ENCODE results near the gene PCYT2. TPM values are rescaled to one million over a fixed set of nuclear protein-coding genes. Genes with fewer than 3 reads are reported as not detected.

PCYT2 gene
- total and polyA plus RNA-seq, 10 of the 15 experiments (the other 5 are each of a cell fraction or from before 2014, with no cell fraction given), result 0.63 to 72.0 (median 45.0) TPM

GRCh38 chr17:81939218-81939617 is 28.0 kb upstream of the PCYT2 start (continued):
- TF ChIP-seq REST (IDR thresholded peaks at IDR 0.05; ENCODE audit: low read depth, low read length), result no peak
- no peak for TF ChIP-seq TCF3 (IDR thresholded peaks at IDR 0.05; ENCODE audit: borderline replicate concordance, insufficient read depth, low read depth, low read length)
- TF ChIP-seq, protein P1, sequence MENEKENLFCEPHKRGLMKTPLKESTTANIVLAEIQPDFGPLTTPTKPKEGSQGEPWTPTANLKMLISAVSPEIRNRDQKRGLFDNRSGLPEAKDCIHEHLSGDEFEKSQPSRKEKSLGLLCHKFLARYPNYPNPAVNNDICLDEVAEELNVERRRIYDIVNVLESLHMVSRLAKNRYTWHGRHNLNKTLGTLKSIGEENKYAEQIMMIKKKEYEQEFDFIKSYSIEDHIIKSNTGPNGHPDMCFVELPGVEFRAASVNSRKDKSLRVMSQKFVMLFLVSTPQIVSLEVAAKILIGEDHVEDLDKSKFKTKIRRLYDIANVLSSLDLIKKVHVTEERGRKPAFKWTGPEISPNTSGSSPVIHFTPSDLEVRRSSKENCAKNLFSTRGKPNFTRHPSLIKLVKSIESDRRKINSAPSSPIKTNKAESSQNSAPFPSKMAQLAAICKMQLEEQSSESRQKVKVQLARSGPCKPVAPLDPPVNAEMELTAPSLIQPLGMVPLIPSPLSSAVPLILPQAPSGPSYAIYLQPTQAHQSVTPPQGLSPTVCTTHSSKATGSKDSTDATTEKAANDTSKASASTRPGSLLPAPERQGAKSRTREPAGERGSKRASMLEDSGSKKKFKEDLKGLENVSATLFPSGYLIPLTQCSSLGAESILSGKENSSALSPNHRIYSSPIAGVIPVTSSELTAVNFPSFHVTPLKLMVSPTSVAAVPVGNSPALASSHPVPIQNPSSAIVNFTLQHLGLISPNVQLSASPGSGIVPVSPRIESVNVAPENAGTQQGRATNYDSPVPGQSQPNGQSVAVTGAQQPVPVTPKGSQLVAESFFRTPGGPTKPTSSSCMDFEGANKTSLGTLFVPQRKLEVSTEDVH (IDR thresholded peaks at IDR 0.05; ENCODE audit: low read depth, partially characterized antibody), result no peak

- in situ Hi-C loops (cut with MboI), result no loop called here
- H3K9me3 ChIP-seq (replicated peaks; ENCODE audit: control insufficient read depth, insufficient read depth, low read length), result no peaks in the 10 kb centered on the region
- peaks cover 10% of the 10 kb centered on the region for H3K79me2 ChIP-seq (ENCODE audit: control insufficient read depth, insufficient read depth, low read length)
- H3K27me3 ChIP-seq (replicated peaks in 1 of 2; ENCODE audit: control insufficient read depth in 2 of 2, insufficient read depth in 2 of 2, low read length in 1 of 2), result no peaks in the 10 kb centered on the region
- no peak overlapping the region for H3K27ac ChIP-seq (ENCODE audit: control insufficient read depth, insufficient read depth)
- ChIA-PET SMC1A (ENCODE audit: uncharacterized antibody, unreplicated experiment) (interaction anchor here (1.3 kb wide), 1 partner anchor 200 kb away, joined by 3 read pairs; no protein-coding TSS in a partner anchor), RAD21 (ENCODE audit: unreplicated experiment) (no interaction called here), POLR2A (no interaction called here), CTCF (interaction anchor here (1.2 to 1.4 kb wide), 2 partner anchors 8 to 66 kb away, joined by 5 read pairs; partner anchors contain the start of gene MAFG)
- peaks cover 7% of the 10 kb centered on the region; the same call in 1 of the 2 replicates for H3K4me1 ChIP-seq (ENCODE audit: control insufficient read depth, insufficient read depth, low read length)
- H4K20me1 ChIP-seq (ENCODE audit: control insufficient read depth, insufficient read depth), result no peaks in the 10 kb centered on the region
- FAIRE-seq, result no peak
- H3K4me2 ChIP-seq (ENCODE audit: control insufficient read depth, insufficient read depth), result peak overlapping the region; percentile 61; the same call in 1 of the 2 replicates
- no peak overlapping the region for H2AFZ ChIP-seq (ENCODE audit: control insufficient read depth, low read depth, low read length)
- H3K9ac ChIP-seq (ENCODE audit: control insufficient read depth, insufficient read depth, low read length), result no peak overlapping the region; the same call in 1 of the 2 replicates
- intact Hi-C loops (cut with micrococcal nuclease; ENCODE audit: unreplicated experiment), result no loop called here
- H3K36me3 ChIP-seq (ENCODE audit: control insufficient read depth in 2 of 2, insufficient read depth in 2 of 2, low read length in 1 of 2), result peaks cover 0 to 2% of the 10 kb centered on the region in 2 experiments; a peak in 1 of 4 replicates
- no peak for DNase-seq (ENCODE audit: low read depth, low spot score)
- no peak for ATAC-seq
- 67% methylated on average over 6 of the region's 6 CpGs for WGBS (ENCODE audit: insufficient coverage, insufficient replicate concordance, low lambda C conversion rate, missing lambda C conversion rate)
- BruUV-seq (replicated peaks), result no TSS peak
- H3K4me3 ChIP-seq, result peak overlapping the region; percentile 95
- TF ChIP-seq, protein P2, sequence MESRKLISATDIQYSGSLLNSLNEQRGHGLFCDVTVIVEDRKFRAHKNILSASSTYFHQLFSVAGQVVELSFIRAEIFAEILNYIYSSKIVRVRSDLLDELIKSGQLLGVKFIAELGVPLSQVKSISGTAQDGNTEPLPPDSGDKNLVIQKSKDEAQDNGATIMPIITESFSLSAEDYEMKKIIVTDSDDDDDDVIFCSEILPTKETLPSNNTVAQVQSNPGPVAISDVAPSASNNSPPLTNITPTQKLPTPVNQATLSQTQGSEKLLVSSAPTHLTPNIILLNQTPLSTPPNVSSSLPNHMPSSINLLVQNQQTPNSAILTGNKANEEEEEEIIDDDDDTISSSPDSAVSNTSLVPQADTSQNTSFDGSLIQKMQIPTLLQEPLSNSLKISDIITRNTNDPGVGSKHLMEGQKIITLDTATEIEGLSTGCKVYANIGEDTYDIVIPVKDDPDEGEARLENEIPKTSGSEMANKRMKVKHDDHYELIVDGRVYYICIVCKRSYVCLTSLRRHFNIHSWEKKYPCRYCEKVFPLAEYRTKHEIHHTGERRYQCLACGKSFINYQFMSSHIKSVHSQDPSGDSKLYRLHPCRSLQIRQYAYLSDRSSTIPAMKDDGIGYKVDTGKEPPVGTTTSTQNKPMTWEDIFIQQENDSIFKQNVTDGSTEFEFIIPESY (IDR thresholded peaks at IDR 0.05), result no peak
- TF ChIP-seq HDGF (IDR thresholded peaks at IDR 0.05) (no peak), TCF7 (IDR thresholded peaks at IDR 0.05; ENCODE audit: borderline replicate concordance) (no peak), BACH1 (IDR thresholded peaks at IDR 0.05; ENCODE audit: borderline replicate concordance) (no peak), PAX5 (IDR thresholded peaks at IDR 0.05; ENCODE audit: borderline replicate concordance, low read depth, low read length) (no peak), GABPA (IDR thresholded peaks at IDR 0.05; ENCODE audit: low read depth) (no peak), KAT2A (conservative IDR thresholded peaks at IDR 0.05; ENCODE audit: control insufficient read depth, low read depth, low read length) (no peak), SPI1 (IDR thresholded peaks at IDR 0.05; ENCODE audit: borderline replicate concordance, insufficient read depth, low read depth, low read length) (no peak), ETV6 (conservative IDR thresholded peaks at IDR 0.05 in 1 of 2, IDR thresholded peaks at IDR 0.05 in 1 of 2; ENCODE audit: borderline replicate concordance in 1 of 2, low read depth in 1 of 2) (no peak)
- TF ChIP-seq, protein P3, sequence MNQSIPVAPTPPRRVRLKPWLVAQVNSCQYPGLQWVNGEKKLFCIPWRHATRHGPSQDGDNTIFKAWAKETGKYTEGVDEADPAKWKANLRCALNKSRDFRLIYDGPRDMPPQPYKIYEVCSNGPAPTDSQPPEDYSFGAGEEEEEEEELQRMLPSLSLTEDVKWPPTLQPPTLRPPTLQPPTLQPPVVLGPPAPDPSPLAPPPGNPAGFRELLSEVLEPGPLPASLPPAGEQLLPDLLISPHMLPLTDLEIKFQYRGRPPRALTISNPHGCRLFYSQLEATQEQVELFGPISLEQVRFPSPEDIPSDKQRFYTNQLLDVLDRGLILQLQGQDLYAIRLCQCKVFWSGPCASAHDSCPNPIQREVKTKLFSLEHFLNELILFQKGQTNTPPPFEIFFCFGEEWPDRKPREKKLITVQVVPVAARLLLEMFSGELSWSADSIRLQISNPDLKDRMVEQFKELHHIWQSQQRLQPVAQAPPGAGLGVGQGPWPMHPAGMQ (IDR thresholded peaks at IDR 0.05; ENCODE audit: borderline replicate concordance), result no peak
These were observed 24.5 kb upstream of the PCYT2 start for GRCh38 chr17:81935709-81936084.

All from GM12878 (cell line).